Endothelial cell of umbilical vein (primary cell): ENCODE results near the gene SLC5A5. TPM values are rescaled to one million over a fixed set of nuclear protein-coding genes. Genes with fewer than 3 reads are reported as not detected.
A peak's percentile ranks its signal among the peaks of the same experiment; 100 is the strongest.

ENCODE experiments used
- BruUV-seq: library from RNA; stranded (reverse); fragments of 400-500 nt; replicated peaks from 2 replicates; lab custom pipeline; 2021; lab: Mats Ljungman, UMichigan
- CTCF ChIA-PET: fragments of 300-600, 350-600 bp; sonication (Branson Sonifier 250); formaldehyde crosslinking; loops from one replicate; lab custom pipeline; 2021; ENCODE audit warnings: antibody characterized with exemption, inconsistent platforms; lab: Charles Lee
- POLR2A ChIA-PET: fragments of 300-600, 350-600 bp; sonication (Branson Sonifier 250); formaldehyde crosslinking; loops from one replicate; lab custom pipeline; 2021; ENCODE audit warnings: antibody characterized with exemption, inconsistent platforms; lab: Charles Lee
- DNase-seq: peaks from one replicate; pipeline ENCODE4 v3.0.0-alpha.2; 2011; ENCODE audit warnings: low read depth, low spot score
- FAIRE-seq: peaks from 2 replicates; lab custom pipeline; 2011; peaks lifted over from hg19 to GRCh38; lab: Jason Lieb, UNC
- H2AFZ ChIP-seq: 2 replicates; pipeline ENCODE4 v1.6.0; 2012; ENCODE audit warnings: low read depth, low read length, control low read depth, inconsistent platforms
- H3K27ac ChIP-seq: 2 replicates; pipeline ENCODE4 v1.5.1; 2011; ENCODE audit warnings: low read depth, mild to moderate bottlenecking, control low read depth, low read length, moderate library complexity; ENCODE audit not compliant: insufficient read depth
- H3K27me3 ChIP-seq, 2 experiments: 2 replicates each; pipeline versions ENCODE4 v1.6.0 to v1.6.1; 2011; ENCODE audit warnings: low read length in 2 of 2, mixed read lengths in 1 of 2; ENCODE audit not compliant: control insufficient read depth in 2 of 2, insufficient read depth in 2 of 2
- H3K36me3 ChIP-seq, 2 experiments: 2 replicates in 1 of 2; 3 replicates in 1 of 2; pipeline ENCODE4 v1.5.1; 2011; ENCODE audit warnings: low read length in 2 of 2, mild to moderate bottlenecking in 1 of 2, moderate library complexity in 1 of 2; ENCODE audit not compliant: control insufficient read depth in 2 of 2, insufficient read depth in 2 of 2; ENCODE audit errors: extremely low read depth in 1 of 2
- H3K4me1 ChIP-seq: 3 replicates; pipeline ENCODE4 v1.5.1; 2011; ENCODE audit warnings: mild to moderate bottlenecking, low read length; ENCODE audit not compliant: control insufficient read depth, insufficient read depth; ENCODE audit errors: extremely low read depth
- H3K4me2 ChIP-seq: 2 replicates; pipeline ENCODE4 v1.6.1; 2011; ENCODE audit warnings: low read length, control low read depth, mixed read lengths; ENCODE audit not compliant: insufficient read depth
- H3K4me3 ChIP-seq, 3 experiments: fragments of 200-600 bp in 1 of 3; sonication (generic), shearing (Covaris generic) in 1 of 3; replicated peaks in 1 of 3; 2 replicates each; pipeline ENCODE4 v1.5.1; 2011 to 2016; ENCODE audit warnings: control low read depth in 3 of 3, low read length in 3 of 3, mild to moderate bottlenecking in 2 of 3, inconsistent platforms in 1 of 3, low read depth in 1 of 3, moderate library complexity in 1 of 3; ENCODE audit not compliant: insufficient read depth in 1 of 3
- H3K79me2 ChIP-seq: 2 replicates; pipeline ENCODE4 v1.6.0; 2012; ENCODE audit warnings: low read length, inconsistent platforms; ENCODE audit not compliant: control insufficient read depth, insufficient read depth
- H3K9ac ChIP-seq: replicated peaks from 2 replicates; pipeline ENCODE3; 2011; ENCODE audit warnings: low read length, control low read depth; ENCODE audit not compliant: insufficient read depth; ENCODE audit errors: extremely low read depth
- H3K9me1 ChIP-seq: replicated peaks from 3 replicates; pipeline ENCODE4 v1.6.0; 2011; ENCODE audit warnings: mild to moderate bottlenecking, low read length; ENCODE audit not compliant: control insufficient read depth, insufficient read depth; ENCODE audit errors: extremely low read depth
- H3K9me3 ChIP-seq: replicated peaks from 2 replicates; pipeline ENCODE4 v1.5.1; 2012; ENCODE audit warnings: low read length, inconsistent platforms; ENCODE audit not compliant: control insufficient read depth, insufficient read depth
- H4K20me1 ChIP-seq: replicated peaks from 2 replicates; pipeline ENCODE3; 2011; ENCODE audit warnings: mild to moderate bottlenecking, low read length; ENCODE audit not compliant: control insufficient read depth, insufficient read depth; ENCODE audit errors: extremely low read depth
- EZH2 ChIP-seq: IDR thresholded peaks from 2 replicates; pipeline ENCODE4 v1.6.1; 2012; ENCODE audit warnings: borderline replicate concordance, low read depth, mild to moderate bottlenecking, moderate library complexity, low read length, inconsistent platforms; ENCODE audit not compliant: severe bottlenecking
- FOS ChIP-seq: IDR thresholded peaks from 2 replicates; pipeline ENCODE4 v1.6.1; 2011; ENCODE audit warnings: mild to moderate bottlenecking, low read length, moderate library complexity, borderline replicate concordance; ENCODE audit not compliant: insufficient read depth
- GATA2 ChIP-seq: IDR thresholded peaks from 2 replicates; pipeline ENCODE4 v1.7.0; 2011; ENCODE audit warnings: low read depth, mild to moderate bottlenecking, moderate library complexity, mixed read lengths, low read length; ENCODE audit not compliant: insufficient read length, insufficient read depth
- JUN ChIP-seq: IDR thresholded peaks from 2 replicates; pipeline ENCODE4 v1.6.1; 2011; ENCODE audit warnings: borderline replicate concordance, low read depth; ENCODE audit not compliant: insufficient read length, insufficient read depth
- MAX ChIP-seq: IDR thresholded peaks from 2 replicates; pipeline ENCODE4 v1.6.1; 2011; ENCODE audit not compliant: insufficient read depth, insufficient read length
- MYC ChIP-seq: IDR thresholded peaks from one replicate; pipeline ENCODE4 v1.6.1; 2011; ENCODE audit warnings: mild to moderate bottlenecking, low read depth, low read length
- POLR2A ChIP-seq: IDR thresholded peaks from 2 replicates; pipeline ENCODE4 v1.6.1; 2012; ENCODE audit warnings: low read depth, mild to moderate bottlenecking, control low read depth, low read length
- POLR2AphosphoS5 ChIP-seq: IDR thresholded peaks from 2 replicates; pipeline ENCODE4 v1.6.1; 2012; ENCODE audit warnings: low read depth, mild to moderate bottlenecking, control low read depth, low read length, moderate library complexity; ENCODE audit not compliant: insufficient read depth
- dilution Hi-C: fragments of 300-500 bp; cut with MboI; formaldehyde crosslinking; loops from one replicate; pipeline ENCODE4 v1.15.0; 2019; ENCODE audit warnings: low sequenced_read_pairs; ENCODE audit not compliant: extremely low pct_ligation_motif_present
- intact Hi-C: fragments of 100-400 bp; cut with micrococcal nuclease; formaldehyde crosslinking; loops from one replicate; pipeline ENCODE4 v1.10.0; 2022
- polyA plus RNA-seq, 4 experiments: library from polyadenylated mRNA; depleted of rRNA in 3 of 4; stranded (reverse) in 3 of 4; unstranded in 1 of 4; fragments of >200 nt; gene quantifications; 2 replicates each; pipeline versions ENCODE4 v1.2.1 to v1.2.3, GENCODE V29; 2011 to 2012; ENCODE audit warnings: missing spikeins in 1 of 4
- total RNA-seq: library from RNA; stranded (reverse); gene quantifications from 2 replicates; pipeline ENCODE4 v1.2.3, GENCODE V29; 2021
- TF ChIP-seq, protein P1 (sequence below), 2 donors: IDR thresholded peaks; 1 replicate in 1 of 2; 2 replicates in 1 of 2; pipeline ENCODE4 v1.5.1; 2011; ENCODE audit warnings: low read length in 2 of 2, mild to moderate bottlenecking in 2 of 2, moderate library complexity in 2 of 2, control low read depth in 1 of 2, inconsistent platforms in 1 of 2, low read depth in 1 of 2; ENCODE audit not compliant: insufficient read depth in 1 of 2; ENCODE audit errors: extremely low read depth in 1 of 2

The SLC5A5 gene
- total and polyA plus RNA-seq, 2 donors (not counting 3 experiments of a cell fraction or from before 2014, with no cell fraction given): not detected

GRCh38 chr19:17860331-17860992 lies 11.3 kb upstream of the SLC5A5 start:
- Histone ChIP-seq H3K9ac (peak overlapping the region; percentile 95), H3K27me3 (no peaks in the 10 kb centered on the region), H3K9me1 (no peaks in the 10 kb centered on the region), H3K9me3 (no peaks in the 10 kb centered on the region), H2AFZ (no peak overlapping the region), H3K4me1 (peaks cover 15% of the 10 kb centered on the region), H3K36me3 (peaks cover 19 to 31% of the 10 kb centered on the region in 2 experiments), H3K4me2 (peak overlapping the region; percentile 70), H3K27ac (peak overlapping the region; percentile 42), H4K20me1 (peaks cover 4% of the 10 kb centered on the region), H3K4me3 (peak overlapping the region; percentile 83 to 96 (median 92)), H3K79me2 (peaks cover 32% of the 10 kb centered on the region)
- CTCF ChIA-PET: interaction anchor here (1.7 to 2.1 kb wide), 2 partner anchors 9 to 136 kb away, joined by 11 to 41 read pairs; no protein-coding TSS in a partner anchor
- dilution Hi-C loops: no loop called here
- FAIRE-seq (peak; percentile 43), DNase-seq (no peak)
- POLR2A ChIA-PET: interaction anchor here (1.4 to 1.6 kb wide), 3 partner anchors 18 to 133 kb away, joined by 4 to 18 read pairs (median 5); partner anchors contain the start of gene CCDC124
- TF ChIP-seq MYC (no peak), POLR2AphosphoS5 (no peak), JUN (no peak), FOS (no peak), EZH2 (no peak), MAX (no peak), GATA2 (no peak), POLR2A (no peak)
- TF ChIP-seq, protein P1, sequence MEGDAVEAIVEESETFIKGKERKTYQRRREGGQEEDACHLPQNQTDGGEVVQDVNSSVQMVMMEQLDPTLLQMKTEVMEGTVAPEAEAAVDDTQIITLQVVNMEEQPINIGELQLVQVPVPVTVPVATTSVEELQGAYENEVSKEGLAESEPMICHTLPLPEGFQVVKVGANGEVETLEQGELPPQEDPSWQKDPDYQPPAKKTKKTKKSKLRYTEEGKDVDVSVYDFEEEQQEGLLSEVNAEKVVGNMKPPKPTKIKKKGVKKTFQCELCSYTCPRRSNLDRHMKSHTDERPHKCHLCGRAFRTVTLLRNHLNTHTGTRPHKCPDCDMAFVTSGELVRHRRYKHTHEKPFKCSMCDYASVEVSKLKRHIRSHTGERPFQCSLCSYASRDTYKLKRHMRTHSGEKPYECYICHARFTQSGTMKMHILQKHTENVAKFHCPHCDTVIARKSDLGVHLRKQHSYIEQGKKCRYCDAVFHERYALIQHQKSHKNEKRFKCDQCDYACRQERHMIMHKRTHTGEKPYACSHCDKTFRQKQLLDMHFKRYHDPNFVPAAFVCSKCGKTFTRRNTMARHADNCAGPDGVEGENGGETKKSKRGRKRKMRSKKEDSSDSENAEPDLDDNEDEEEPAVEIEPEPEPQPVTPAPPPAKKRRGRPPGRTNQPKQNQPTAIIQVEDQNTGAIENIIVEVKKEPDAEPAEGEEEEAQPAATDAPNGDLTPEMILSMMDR (IDR thresholded peaks at IDR 0.05; ENCODE audit: extremely low read depth in 1 of 2, insufficient read depth in 1 of 2, low read depth in 1 of 2, low read length in 2 of 2): no peak
- BruUV-seq: no TSS peak
- intact Hi-C loops: no loop called here
